WTC11 (cell line): ENCODE measurements around the gene LRMDA. TPM values are rescaled to one million over a fixed set of nuclear protein-coding genes. Genes with fewer than 3 reads are reported as not detected.

Source experiments
- ATAC-seq: fragments of 200-7000 bp; cut with Tn5 transposase; 2 replicates; pipeline ENCODE4 v1.10.0; 2021; ENCODE audit warnings: mild to moderate bottlenecking, moderate library complexity
- CTCF ChIA-PET: fragments of 300-600 bp; sonication (Branson Sonifier 250); formaldehyde crosslinking; loops from one replicate; lab custom pipeline; 2021; ENCODE audit warnings: antibody characterized with exemption; lab: Charles Lee
- POLR2A ChIA-PET: fragments of 350-600 bp; sonication (Branson Sonifier 250); formaldehyde crosslinking; loops from one replicate; lab custom pipeline; 2021; ENCODE audit warnings: antibody characterized with exemption; lab: Charles Lee
- DNase-seq: peaks from one replicate; pipeline ENCODE4 v3.0.0; 2021; ENCODE audit warnings: low spot score
- H3K27ac Mint-ChIP-seq: 2 replicates; pipeline ENCODE4 v1.8.0; 2021; ENCODE audit warnings: mixed read lengths
- H3K27me3 Mint-ChIP-seq: 2 replicates; pipeline ENCODE4 v1.8.0; 2021; ENCODE audit warnings: low read depth, mild to moderate bottlenecking, moderate library complexity, mixed read lengths
- H3K36me3 Mint-ChIP-seq: 2 replicates; pipeline ENCODE4 v1.8.0; 2021; ENCODE audit warnings: mixed read lengths
- H3K4me1 Mint-ChIP-seq: 2 replicates; pipeline ENCODE4 v1.8.0; 2022; ENCODE audit warnings: mixed read lengths
- H3K4me3 Mint-ChIP-seq: 2 replicates; pipeline ENCODE4 v1.8.0; 2021; ENCODE audit warnings: mild to moderate bottlenecking, moderate library complexity, mixed read lengths
- H3K9me3 Mint-ChIP-seq: 2 replicates; pipeline ENCODE4 v1.8.0; 2021; ENCODE audit warnings: mixed read lengths
- CREM ChIP-seq: sonication (generic); formaldehyde crosslinking; IDR thresholded peaks from 2 replicates; pipeline ENCODE4 v1.8.1; 2022; ENCODE audit warnings: mild to moderate bottlenecking, missing genetic modification reagents, moderate library complexity
- ETV6 ChIP-seq: sonication (generic); formaldehyde crosslinking; IDR thresholded peaks from 2 replicates; pipeline ENCODE4 v1.8.1; 2022; ENCODE audit warnings: mild to moderate bottlenecking, missing genetic modification reagents
- IRF1 ChIP-seq: sonication (generic); formaldehyde crosslinking; IDR thresholded peaks from 2 replicates; pipeline ENCODE4 v1.8.0; 2023; ENCODE audit warnings: missing genetic modification reagents
- JUN ChIP-seq: sonication (generic); formaldehyde crosslinking; IDR thresholded peaks from 2 replicates; pipeline ENCODE4 v1.8.0; 2023; ENCODE audit warnings: mild to moderate bottlenecking, missing genetic modification reagents
- KAT7 ChIP-seq: sonication (generic); formaldehyde crosslinking; IDR thresholded peaks from 2 replicates; pipeline ENCODE4 v1.8.1; 2023; ENCODE audit warnings: missing genetic modification reagents, mild to moderate bottlenecking, borderline replicate concordance
- MLX ChIP-seq: sonication (generic); formaldehyde crosslinking; IDR thresholded peaks from 2 replicates; pipeline ENCODE4 v1.8.1; 2023; ENCODE audit warnings: mild to moderate bottlenecking, missing genetic modification reagents, moderate library complexity
- NFYB ChIP-seq: sonication (generic); formaldehyde crosslinking; conservative IDR thresholded peaks from 2 replicates; pipeline ENCODE4 v1.8.0; 2022; ENCODE audit warnings: low read depth, missing genetic modification reagents
- NR1H2 ChIP-seq: sonication (generic); formaldehyde crosslinking; IDR thresholded peaks from 2 replicates; pipeline ENCODE4 v1.9.0; 2021; ENCODE audit warnings: mild to moderate bottlenecking, moderate library complexity, missing genetic modification reagents
- SP1 ChIP-seq: sonication (generic); formaldehyde crosslinking; conservative IDR thresholded peaks from 2 replicates; pipeline ENCODE4 v1.8.1; 2022; ENCODE audit warnings: missing genetic modification reagents
- TP53 ChIP-seq: sonication (generic); formaldehyde crosslinking; IDR thresholded peaks from 2 replicates; pipeline ENCODE4 v1.8.1; 2023; ENCODE audit warnings: mild to moderate bottlenecking, missing genetic modification reagents
- ZNF121 ChIP-seq: sonication (generic); formaldehyde crosslinking; IDR thresholded peaks from 2 replicates; pipeline ENCODE4 v1.8.0; 2023; ENCODE audit warnings: missing genetic modification reagents
- ZNF232 ChIP-seq: sonication (generic); formaldehyde crosslinking; IDR thresholded peaks from 2 replicates; pipeline ENCODE4 v1.8.0; 2022; ENCODE audit warnings: mild to moderate bottlenecking, missing genetic modification reagents
- ZNF317 ChIP-seq: sonication (generic); formaldehyde crosslinking; IDR thresholded peaks from 2 replicates; pipeline ENCODE4 v1.8.1; 2023; ENCODE audit warnings: low read depth, mild to moderate bottlenecking, moderate library complexity, missing genetic modification reagents, borderline replicate concordance
- ZNF396 ChIP-seq: fragments of 250-450 bp; sonication (Bioruptor Pico); IDR thresholded peaks from 2 replicates; pipeline ENCODE4 v1.8.0; 2021; ENCODE audit warnings: mild to moderate bottlenecking, moderate library complexity, borderline replicate concordance
- ZNF423 ChIP-seq: fragments of 250-450 bp; sonication (Bioruptor Pico); IDR thresholded peaks from 2 replicates; pipeline ENCODE4 v2.1.2; 2022; ENCODE audit warnings: mild to moderate bottlenecking, moderate library complexity
- total RNA-seq: library from RNA; stranded (reverse); gene quantifications from 3 replicates; pipeline ENCODE4 v1.2.3, GENCODE V29; 2021
- TF ChIP-seq, protein P1 (sequence below): sonication (generic); formaldehyde crosslinking; IDR thresholded peaks from 2 replicates; pipeline ENCODE4 v1.8.0; 2022; ENCODE audit warnings: mild to moderate bottlenecking, missing genetic modification reagents
- TF ChIP-seq, protein P2 (sequence below): fragments of 200-600 bp; IDR thresholded peaks from 2 replicates; pipeline ENCODE4 v1.8.0; 2022; ENCODE audit warnings: antibody characterized with exemption
- TF ChIP-seq, protein P3 (sequence below): fragments of 250-450 bp; sonication (Bioruptor Pico); conservative IDR thresholded peaks from 2 replicates; pipeline ENCODE4 v1.9.0; 2021; ENCODE audit warnings: mild to moderate bottlenecking
- TF ChIP-seq, protein P4 (sequence below): sonication (generic); formaldehyde crosslinking; IDR thresholded peaks from 2 replicates; pipeline ENCODE4 v1.8.1; 2023; ENCODE audit warnings: mild to moderate bottlenecking, missing genetic modification reagents, moderate library complexity
- TF ChIP-seq, protein P5 (sequence below): sonication (generic); formaldehyde crosslinking; conservative IDR thresholded peaks from 2 replicates; pipeline ENCODE4 v1.8.1; 2022; ENCODE audit warnings: mild to moderate bottlenecking, missing genetic modification reagents
- TF ChIP-seq, protein P6 (sequence below): sonication (generic); formaldehyde crosslinking; IDR thresholded peaks from 2 replicates; pipeline ENCODE4 v1.8.1; 2022; ENCODE audit warnings: mild to moderate bottlenecking, missing genetic modification reagents, moderate library complexity, borderline replicate concordance

Gene LRMDA
- total RNA-seq, 1 experiment from 2014 or later: 0.92 TPM

GRCh38 chr10:75572478-75572877 is 141.1 kb downstream of the LRMDA start:
- Mint-ChIP-seq H3K4me3 (no peak overlapping the region), H3K36me3 (peaks cover 22% of the 10 kb centered on the region), H3K27me3 (peaks cover 10% of the 10 kb centered on the region), H3K4me1 (peaks cover 6% of the 10 kb centered on the region; the same call in 1 of the 2 replicates), H3K27ac (no peak overlapping the region), H3K9me3 (peaks cover 55% of the 10 kb centered on the region)
- TF ChIP-seq, protein P1, sequence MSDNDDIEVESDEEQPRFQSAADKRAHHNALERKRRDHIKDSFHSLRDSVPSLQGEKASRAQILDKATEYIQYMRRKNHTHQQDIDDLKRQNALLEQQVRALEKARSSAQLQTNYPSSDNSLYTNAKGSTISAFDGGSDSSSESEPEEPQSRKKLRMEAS (CRISPR knock-in tag): no peak
- TF ChIP-seq ZNF232 (CRISPR knock-in tag): no peak
- ChIA-PET CTCF (no interaction called here), POLR2A (no interaction called here)
- ATAC-seq (no peak), DNase-seq (no peak)

GRCh38 chr10:75575940-75576339 is 144.5 kb downstream of the LRMDA start:
- DNase-seq: no peak
- H3K27ac Mint-ChIP-seq: no peak overlapping the region
- peaks cover 16% of the 10 kb centered on the region for H3K27me3 Mint-ChIP-seq
- H3K4me3 Mint-ChIP-seq: no peak overlapping the region
- POLR2A ChIA-PET: no interaction called here
- H3K4me1 Mint-ChIP-seq: peaks cover 6% of the 10 kb centered on the region; the same call in 1 of the 2 replicates
- CTCF ChIA-PET: interaction anchor here (1.7 kb wide), 1 partner anchor 18 kb away, joined by 4 read pairs; no protein-coding TSS in a partner anchor
- peaks cover 75% of the 10 kb centered on the region for H3K9me3 Mint-ChIP-seq
- no peak for ATAC-seq
- peaks cover 53% of the 10 kb centered on the region for H3K36me3 Mint-ChIP-seq
- TF ChIP-seq ETV6 (CRISPR knock-in tag) (no peak), TP53 (CRISPR knock-in tag) (no peak), ZNF423 (no peak), SP1 (CRISPR knock-in tag) (no peak), NR1H2 (CRISPR knock-in tag) (no peak), MLX (CRISPR knock-in tag) (no peak), JUN (CRISPR knock-in tag) (no peak), ZNF317 (no peak), IRF1 (CRISPR knock-in tag) (no peak), ZNF396 (CRISPR knock-in tag) (no peak), KAT7 (CRISPR knock-in tag) (no peak), NFYB (no peak), CREM (CRISPR knock-in tag) (no peak), ZNF121 (CRISPR knock-in tag) (no peak)
- TF ChIP-seq, protein P2, sequence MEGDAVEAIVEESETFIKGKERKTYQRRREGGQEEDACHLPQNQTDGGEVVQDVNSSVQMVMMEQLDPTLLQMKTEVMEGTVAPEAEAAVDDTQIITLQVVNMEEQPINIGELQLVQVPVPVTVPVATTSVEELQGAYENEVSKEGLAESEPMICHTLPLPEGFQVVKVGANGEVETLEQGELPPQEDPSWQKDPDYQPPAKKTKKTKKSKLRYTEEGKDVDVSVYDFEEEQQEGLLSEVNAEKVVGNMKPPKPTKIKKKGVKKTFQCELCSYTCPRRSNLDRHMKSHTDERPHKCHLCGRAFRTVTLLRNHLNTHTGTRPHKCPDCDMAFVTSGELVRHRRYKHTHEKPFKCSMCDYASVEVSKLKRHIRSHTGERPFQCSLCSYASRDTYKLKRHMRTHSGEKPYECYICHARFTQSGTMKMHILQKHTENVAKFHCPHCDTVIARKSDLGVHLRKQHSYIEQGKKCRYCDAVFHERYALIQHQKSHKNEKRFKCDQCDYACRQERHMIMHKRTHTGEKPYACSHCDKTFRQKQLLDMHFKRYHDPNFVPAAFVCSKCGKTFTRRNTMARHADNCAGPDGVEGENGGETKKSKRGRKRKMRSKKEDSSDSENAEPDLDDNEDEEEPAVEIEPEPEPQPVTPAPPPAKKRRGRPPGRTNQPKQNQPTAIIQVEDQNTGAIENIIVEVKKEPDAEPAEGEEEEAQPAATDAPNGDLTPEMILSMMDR: no peak
- TF ChIP-seq, protein P1 (CRISPR knock-in tag): no peak
- TF ChIP-seq, protein P3, sequence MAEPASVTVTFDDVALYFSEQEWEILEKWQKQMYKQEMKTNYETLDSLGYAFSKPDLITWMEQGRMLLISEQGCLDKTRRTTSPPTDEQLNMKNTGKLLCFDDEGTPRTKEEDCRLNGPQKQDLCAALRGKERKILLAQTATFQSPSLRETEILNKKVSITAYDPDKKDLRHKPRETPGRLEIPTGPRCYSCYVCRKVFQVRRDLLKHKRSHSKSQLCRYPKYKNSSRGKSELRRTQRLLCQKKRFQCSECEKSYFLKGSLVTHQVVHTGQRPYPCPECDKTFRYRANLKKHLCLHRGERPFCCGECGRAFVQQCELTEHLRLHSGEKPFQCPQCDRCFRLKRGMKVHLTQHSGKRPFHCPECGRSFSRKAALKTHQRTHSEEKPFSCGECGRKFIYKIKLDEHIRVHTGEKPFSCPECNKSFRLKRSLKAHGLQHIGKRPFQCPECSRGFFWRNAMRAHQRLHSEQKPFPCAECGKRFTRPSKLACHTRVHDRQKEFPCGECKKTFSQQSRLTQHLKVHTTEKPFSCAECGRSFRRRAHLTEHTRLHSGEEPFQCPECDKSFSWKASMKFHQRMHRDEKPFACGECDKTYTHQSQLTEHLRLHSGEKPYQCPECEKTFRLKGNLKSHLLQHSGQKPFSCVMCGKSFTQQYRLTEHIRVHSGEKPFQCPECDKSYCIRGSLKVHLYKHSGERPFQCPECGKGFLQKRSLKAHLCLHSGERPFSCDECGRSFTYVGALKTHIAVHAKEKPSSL (CRISPR knock-in tag): no peak
- TF ChIP-seq, protein P4, sequence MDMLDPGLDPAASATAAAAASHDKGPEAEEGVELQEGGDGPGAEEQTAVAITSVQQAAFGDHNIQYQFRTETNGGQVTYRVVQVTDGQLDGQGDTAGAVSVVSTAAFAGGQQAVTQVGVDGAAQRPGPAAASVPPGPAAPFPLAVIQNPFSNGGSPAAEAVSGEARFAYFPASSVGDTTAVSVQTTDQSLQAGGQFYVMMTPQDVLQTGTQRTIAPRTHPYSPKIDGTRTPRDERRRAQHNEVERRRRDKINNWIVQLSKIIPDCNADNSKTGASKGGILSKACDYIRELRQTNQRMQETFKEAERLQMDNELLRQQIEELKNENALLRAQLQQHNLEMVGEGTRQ (CRISPR knock-in tag): no peak
- TF ChIP-seq, protein P5, sequence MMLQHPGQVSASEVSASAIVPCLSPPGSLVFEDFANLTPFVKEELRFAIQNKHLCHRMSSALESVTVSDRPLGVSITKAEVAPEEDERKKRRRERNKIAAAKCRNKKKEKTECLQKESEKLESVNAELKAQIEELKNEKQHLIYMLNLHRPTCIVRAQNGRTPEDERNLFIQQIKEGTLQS (CRISPR knock-in tag): no peak
- TF ChIP-seq, protein P6, sequence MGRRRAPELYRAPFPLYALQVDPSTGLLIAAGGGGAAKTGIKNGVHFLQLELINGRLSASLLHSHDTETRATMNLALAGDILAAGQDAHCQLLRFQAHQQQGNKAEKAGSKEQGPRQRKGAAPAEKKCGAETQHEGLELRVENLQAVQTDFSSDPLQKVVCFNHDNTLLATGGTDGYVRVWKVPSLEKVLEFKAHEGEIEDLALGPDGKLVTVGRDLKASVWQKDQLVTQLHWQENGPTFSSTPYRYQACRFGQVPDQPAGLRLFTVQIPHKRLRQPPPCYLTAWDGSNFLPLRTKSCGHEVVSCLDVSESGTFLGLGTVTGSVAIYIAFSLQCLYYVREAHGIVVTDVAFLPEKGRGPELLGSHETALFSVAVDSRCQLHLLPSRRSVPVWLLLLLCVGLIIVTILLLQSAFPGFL: no peak
- TF ChIP-seq, all 79 proteins: peak for 0
